Epidermal melanocyte (primary cell): Measurements from ENCODE around the gene RBM44.
A peak's percentile ranks its signal among the peaks of the same experiment; 100 is the strongest.
"Not testable (repeated sequence)": the region's sequence is repeated elsewhere in the genome, so short reads cannot be mapped to it uniquely, and the experiment has no call there.

Source experiments
- DNase-seq: peaks from one replicate; pipeline ENCODE4 v3.0.0; 2011; ENCODE audit warnings: low spot score; ENCODE audit not compliant: insufficient read length

The RBM44 gene

DNA sequence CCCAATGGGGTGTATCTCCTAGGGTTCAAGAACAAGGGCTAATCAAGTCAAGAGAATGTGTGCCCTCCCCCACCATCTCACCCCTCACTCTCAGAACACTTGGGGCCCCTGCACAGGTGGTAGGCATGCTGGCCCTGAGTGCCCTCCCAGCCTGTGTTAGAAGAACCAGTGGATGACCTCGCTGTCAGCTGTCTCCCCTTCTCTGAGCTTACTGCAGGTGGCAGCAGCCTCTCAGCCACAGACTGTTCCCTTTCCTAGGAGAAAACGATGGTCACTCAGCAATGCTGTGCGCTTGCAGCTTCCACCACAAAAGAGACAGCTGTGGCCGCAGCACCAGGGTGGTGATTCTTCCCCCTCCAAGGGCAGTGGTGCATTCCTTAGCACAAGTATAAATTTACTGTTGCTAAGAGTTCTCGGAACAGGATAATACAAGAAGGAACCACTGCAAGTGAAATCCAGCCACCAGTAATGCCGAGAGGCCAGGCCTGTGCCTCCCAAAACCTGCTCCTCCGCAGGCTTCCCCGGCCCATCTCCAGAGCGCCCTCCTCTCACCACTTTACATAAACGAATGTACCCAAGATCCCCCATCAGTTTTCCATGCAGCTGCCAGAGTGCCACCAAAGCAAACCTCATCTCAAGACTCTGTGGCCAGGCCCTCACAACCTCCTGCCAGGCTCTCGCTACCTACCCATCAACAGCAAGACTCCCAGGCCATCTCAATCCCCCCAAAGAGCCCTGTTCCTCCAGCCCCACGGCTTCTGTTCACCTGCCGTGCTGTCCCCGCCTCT lies 59.9 kb downstream of the RBM44 start:
- DNase-seq, result peak; percentile 90

DNA sequence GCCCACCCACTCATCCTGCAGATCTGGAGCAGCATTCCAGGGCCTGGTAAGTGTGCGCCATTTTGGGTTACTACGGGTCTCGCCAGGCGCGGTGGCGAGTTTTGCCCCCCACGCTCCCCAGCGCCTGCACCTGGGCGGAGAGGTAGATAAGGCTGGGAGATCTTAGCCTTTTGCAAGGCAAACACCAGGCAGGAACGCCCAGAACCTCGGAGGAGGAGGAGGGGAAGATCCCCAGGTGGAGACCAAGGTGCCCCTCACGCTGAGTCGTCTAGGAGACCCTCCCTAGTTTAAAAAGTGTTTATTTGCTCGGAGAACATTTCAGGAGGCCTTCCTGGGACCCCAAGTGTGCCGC lies 60.5 kb downstream of the RBM44 start:
- DNase-seq, result no peak

DNA sequence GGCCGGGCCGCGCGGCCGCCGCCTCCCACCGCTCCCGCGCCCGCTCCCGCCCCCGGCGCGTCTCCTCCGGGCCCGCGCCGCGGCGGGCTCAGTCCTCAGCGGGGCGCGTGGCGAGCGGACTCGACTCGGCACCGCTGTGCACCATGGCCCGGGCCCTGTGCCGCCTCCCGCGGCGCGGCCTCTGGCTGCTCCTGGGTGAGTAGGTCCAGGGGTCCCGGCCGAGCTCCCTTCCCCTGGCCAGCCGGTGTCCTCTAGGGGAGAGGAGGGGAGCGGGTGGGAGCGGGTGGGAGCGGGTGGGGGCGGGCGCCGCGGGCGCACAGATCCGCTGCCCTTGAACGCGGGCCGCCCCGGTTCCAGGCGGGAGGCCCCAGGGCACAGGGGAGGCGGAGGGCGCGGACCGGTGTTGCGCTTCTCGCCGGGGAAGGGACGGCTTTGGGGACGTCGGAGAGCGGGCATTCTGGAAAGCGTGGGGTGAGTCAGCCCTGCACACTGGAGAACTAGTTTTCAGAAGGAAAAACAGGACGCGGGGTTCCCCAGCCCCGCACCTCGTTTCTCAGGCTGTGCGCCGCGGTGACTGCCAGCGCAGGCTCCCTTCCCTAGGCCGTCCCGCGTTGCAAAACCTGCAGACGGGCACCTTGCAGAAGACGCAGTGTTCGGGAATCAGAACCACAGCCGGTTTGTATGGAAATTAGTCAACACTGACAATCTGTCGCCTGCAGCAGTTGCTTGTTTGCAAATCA lies 61.1 kb downstream of the RBM44 start, which contains the start of gene RAMP1:
Gene RAMP1, plus strand, starts transcription at position 91 of the 740 bp plus-strand sequence. Its CDS starts 53 bp downstream, at position 144.
- no peak for DNase-seq

DNA sequence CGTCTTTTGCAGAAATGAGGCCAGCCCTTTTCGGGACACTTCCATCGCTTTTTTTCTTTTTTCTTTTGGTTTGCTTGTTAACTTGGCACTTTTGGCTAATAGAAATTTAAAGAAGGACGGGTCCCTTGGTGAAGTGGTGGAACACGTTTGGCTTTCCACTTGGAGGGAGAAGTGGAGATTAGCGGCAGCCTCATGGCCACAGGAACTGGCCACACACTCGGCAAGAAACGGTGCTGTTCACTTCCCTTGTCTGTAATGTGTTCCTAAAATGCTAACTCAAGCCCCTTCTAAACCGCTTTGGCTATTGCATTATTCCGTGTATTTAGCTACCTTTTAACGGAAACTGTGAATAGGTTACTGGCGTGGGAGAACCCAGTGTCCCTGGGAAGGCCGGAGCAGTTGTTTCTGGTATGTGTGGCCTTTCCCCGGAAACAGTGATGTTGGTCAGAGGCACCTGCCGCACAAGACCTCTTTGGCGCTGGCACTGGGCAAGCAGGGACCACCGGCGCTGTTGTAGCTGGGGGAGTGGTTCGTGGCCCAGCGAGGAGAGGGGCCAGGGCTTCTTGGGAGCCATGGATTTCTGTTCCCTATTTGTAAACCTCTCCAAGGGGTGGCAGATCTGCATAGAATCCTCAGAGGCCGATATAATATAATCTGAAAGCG lies 61.8 kb downstream of the RBM44 start:
- DNase-seq, result no peak

DNA sequence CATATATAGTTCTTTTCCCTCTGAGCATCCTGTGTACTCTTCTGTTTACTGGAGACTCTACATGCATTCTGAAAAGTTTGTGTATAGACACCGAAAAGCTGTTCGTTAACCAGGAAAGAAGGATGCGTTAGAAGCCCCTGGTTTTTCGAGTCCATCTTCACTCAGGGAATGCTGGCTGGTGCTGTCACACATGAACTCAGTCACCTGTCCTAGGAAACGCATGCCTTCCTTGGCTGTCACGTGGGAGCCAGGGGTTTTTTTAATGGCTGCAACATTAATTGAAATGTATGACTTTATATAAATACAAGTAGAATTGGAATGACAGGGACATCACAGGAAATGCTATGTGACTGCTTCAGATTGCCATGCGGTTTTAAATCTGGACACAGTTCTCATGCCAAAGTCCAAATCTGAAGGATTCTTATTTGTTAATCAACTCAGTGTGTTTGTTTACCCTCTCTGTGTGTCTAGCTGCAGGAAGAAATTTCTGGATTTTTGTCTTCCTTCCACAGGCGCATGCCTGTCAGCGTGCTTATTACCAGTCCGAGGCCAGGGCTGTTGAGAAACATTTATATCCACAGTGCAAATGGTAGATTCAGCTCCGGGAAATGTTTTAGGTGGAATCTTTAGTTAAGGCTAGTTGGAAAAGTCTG lies 63.4 kb downstream of the RBM44 start:
- DNase-seq, result no peak

DNA sequence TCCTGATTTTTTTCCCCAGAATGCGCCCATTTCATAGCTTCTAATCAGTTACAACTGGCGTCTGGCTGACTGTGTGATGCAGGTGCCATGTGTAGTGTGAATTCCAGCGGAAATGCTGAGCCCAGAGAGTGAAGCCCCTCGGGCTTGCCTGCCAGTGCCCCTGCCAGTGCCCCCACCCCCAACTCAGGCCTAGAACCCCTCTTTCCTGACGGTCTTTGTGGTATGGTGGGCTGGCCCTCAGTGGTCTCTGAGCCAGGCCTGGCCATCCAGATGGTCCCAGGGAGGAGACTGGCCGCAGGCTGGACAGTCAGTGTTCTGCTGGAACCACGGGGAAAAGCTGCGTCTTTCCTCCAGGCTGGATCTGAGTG lies 63.9 kb downstream of the RBM44 start:
- no peak for DNase-seq

DNA sequence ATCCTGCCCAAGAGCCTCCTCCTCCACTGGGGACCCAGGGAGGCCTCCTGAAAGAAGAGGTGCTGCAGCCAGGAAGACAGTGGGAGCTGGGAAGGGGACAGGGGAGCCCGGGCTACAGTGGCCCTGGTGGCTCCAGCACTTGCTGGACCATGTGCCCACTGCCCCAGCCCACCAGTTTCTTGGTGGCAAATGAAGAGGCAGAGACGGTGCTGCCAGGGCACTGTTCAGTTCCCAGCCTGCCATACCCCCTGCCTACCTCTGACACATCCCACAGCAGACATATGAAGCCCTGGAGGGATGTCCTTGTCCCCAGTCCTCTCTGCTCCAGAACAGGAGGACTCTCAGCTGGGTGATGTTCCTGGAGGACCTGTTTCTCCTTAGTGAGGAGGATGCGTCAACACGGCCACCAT lies 64.5 kb downstream of the RBM44 start:
- DNase-seq, result no peak

DNA sequence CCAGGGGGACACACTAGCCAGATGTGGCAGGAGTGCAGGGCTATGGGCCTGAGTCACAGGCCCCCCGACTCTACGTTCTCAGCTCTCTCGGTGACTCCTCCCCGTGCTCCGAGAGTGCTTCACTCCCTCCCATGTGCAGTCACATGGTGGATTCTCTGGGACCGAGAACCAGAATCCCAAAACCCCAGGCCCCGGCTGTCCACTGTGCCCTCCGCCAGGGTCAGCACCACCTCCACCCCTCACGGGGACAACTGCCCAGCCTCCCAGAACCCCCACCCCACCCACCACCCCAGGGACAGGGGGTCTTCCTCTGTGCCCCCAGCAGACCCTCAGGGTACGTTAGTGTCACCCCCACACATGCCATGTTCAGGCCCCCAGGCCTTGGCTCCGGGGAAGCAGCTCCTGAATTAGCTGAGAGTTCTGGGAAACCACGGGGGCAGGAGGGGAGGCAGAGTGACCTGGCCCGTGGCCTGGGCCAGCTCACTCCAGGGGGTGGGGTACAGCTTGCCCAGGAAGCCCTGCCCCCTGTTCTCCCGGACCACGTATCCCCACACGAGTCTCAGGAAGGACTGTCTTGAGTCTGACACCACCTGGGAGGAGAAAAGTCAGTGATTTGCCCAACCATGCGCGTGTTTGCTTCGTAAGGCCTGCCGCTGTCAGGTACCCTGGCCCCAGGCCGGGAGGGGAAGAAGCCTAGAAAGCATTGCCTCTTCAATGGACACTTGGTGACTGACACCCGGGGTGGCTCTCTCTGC lies 65.3 kb downstream of the RBM44 start:
- no peak for DNase-seq

DNA sequence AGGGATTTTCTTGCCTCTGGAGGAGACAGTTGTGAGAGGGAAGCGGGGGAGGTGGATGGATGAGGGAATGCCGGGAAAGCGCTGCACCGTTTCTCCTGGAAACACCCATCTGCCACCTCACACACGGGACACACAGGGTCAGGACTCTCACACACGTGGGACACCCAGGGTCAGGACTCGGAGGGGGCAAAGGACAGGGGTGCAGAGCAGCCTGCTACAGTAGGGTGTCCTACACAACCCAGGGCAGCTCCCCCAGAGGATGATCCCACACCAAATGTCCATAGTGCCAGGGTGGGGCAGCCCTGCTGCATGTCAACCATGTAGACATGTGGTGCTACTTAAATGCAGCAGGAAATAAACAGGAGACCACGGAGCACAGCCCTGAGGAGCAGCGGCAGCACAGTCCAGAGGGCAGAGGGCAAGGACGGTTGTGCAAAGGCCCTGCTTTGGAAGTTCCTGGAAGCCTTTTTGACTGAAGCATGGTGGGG lies 65.9 kb downstream of the RBM44 start:
- DNase-seq, result peak; percentile 10

DNA sequence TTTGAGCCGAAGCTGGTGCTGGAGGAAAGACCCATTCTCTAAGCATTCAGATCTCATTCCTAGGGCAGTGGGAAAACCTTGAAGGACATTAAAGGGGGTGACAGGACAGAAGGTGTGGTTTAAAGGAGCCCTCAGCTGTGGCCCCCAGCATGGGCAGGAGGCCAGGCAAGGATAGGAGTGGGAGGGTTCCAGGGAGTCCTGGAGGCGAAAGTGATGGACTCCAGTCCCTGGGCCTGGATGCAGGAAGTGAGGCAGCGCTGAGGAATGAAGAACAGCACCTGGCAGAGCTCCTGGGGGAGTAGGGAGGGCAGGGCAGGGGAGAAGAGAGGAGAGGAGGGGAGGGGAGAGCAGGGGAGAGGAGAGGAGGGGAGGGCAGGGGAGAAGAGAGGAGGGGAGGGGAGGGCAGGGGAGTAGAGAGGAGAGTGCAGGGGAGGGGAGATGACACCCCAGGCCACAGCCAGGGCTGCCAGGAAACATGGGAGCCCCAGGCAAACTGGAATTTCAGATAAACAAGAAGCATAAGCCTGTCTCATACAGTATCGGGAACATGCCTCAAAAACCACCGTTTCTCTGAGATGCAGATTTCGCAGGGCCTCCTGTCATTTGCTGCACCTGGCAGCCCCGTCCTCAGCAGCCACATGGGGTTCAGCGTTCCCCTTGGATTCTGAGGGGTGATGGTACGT lies 66.5 kb downstream of the RBM44 start:
- DNase-seq, result peak; percentile 14

DNA sequence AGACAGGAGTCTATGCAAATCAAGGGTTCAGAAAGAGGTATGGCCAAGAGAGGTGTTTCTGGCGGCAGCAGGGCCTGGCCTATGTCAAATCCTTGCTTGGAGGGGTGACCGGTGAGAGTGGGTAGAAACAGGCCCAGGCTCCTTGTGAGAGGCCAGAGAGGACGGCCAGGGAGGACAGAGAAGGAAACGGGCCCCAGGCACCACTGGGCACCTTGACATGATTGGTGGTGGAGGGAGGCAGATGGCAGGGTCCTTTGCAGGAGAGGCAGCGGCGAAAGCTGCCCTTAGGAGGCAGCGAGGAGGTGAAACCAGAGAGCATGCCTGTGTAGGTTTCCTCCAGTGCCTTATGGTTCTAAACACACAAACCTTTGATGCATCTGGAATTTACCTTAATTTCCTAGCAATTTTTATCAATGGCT lies 67.1 kb downstream of the RBM44 start:
- DNase-seq, result peak; percentile 6

DNA sequence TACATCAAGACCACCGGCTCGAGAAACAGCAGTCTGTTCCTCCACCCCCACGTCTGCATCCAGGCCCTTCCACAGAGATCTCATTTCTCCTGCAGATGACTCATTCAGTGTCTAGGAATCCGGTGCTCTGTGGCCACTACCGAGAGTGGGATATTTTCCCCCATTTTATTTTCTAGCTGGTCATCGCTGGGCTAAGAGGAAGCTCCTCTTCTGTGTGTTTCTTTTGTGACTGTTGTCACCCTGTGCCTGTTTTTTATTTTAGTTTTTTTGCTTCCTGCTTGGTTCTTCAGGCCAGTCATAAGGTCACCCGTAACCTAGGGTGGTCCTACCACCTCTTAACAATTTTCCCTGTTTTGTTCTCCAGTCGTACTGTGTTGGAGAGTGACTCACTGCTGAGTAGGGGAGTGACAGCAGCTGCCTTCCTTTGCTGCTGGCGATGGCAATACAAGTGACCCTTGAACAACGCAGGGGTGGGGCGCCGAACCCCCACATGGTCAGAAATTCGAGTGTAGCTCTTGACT lies 67.6 kb downstream of the RBM44 start:
- DNase-seq, result peak; percentile 16

DNA sequence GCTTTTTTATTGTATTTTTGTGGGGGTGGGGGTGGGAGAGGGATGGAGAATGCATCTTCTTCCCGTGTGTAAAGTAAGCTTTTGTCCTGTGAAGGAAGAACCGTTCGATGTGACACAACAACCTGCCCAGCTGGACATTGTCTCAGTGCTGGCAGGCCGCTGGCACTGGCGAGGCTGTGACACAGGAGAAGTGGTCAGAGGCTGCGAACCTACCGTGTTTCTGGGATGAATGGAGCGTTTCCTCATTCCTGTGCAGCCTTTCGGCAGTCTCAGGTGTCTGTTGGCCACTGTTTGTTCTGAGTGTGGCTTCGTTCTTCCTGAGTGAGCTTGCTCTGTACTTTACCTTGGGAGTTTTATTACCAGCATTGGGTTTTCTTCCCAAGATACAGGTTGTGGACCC lies 68.9 kb downstream of the RBM44 start:
- DNase-seq, result peak; percentile 4

DNA sequence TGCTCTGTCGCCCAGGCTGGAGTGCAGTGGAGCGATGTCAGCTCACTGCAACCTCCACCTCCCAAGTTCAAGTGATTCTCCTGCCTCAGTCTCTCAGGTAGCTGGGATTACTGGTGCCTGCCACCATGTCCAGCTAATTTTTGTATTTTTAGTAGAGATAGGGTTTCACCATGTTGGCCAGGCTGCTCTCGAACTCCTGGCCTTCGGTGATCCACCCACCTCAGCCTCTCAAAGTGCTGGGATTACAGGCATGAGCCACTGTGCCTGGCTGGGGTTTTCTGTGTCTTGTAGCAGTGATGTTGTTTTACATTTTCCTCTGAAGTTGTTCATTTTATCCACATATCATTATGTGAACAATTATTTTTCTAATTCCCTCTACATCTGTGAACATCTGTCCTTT lies 69.5 kb downstream of the RBM44 start:
- DNase-seq, result not testable (repeated sequence)

DNA sequence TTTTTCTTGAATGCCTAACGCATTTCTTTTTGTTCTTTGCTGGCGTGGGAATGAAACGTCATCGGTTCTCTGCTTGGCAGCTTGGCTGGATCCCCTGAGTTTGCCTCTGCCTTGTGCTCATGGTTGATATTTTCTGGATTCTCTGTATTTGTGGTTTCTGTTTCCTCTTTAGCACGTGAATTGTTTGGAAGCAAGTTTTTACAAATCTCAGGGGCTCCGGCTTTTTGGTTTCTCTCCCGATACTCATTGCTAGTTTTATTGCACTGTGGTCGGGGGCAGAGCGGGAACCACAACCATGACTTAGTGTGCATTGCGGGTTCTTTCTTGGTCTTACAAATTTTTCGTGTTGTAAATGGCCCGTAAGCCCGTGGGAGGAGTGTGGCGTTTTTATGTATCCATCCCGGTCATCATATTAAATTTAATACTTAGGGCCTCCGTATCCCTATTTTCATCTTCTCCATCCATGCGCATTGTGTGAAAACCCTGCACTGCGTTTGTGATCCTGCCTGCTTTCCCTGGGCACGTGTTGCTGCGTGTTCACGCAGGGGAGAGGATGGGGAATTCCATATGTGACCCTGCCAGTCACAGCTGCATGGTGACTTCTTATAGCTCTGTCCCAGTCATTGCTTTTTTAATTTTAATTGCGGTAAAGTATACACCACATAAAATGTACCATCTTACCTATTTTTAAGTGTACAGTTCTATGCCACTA lies 70.2 kb downstream of the RBM44 start:
- DNase-seq, result no peak

DNA sequence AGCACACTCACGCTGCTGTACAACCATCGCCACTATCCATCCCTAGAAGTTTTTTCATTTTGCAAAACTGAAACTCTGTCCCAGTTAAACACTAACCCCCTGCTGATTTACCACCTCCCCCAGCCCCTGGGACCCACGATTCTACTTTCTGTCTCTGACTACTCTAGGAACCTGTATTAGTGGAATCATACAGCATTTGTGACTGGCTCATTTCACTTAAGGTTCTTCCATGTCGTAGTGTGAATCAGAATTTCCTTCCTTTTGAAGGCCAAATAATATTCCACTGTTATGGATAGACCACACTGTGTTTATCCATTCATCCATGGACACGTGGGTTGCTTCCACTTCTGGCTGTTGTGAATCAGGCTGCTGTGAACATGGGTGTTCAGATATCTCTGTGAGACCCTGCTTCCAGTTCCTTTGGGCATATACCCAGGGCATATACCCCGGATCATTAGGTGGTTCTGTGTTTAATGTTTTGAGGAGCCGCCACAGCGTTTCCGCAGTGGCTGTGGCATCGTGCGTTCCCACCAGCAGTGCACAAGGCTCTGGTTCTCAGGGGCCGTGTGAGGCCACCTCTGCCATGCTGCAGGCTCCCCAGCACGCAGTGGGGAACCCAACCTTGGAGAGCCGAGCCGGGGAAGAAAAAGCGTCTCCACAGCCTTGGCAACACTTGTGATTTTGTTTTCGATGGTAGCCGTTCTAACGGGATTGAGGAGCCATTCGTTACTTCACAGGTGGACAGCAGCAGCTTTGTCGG lies 70.9 kb downstream of the RBM44 start:
- DNase-seq, result no peak

DNA sequence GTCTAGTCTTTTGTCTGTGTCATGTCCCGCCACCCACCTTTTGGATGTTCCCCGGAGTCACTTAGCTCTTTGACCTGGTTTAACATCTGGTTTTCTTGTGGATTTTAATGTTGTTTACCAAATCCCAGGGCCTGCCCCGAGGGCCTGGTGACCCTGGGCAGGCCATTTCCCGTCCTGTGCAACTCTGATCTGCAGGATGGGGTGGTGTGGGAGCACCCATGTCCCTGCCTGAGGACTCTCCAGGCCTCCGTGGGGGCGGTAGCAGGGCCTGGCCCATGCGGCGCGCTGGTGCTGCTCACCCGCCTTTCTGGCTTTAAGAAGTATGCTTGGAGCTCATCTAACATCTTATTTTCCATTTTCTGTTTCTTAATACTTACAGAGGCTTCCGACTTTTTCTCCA lies 71.5 kb downstream of the RBM44 start:
- no peak for DNase-seq

DNA sequence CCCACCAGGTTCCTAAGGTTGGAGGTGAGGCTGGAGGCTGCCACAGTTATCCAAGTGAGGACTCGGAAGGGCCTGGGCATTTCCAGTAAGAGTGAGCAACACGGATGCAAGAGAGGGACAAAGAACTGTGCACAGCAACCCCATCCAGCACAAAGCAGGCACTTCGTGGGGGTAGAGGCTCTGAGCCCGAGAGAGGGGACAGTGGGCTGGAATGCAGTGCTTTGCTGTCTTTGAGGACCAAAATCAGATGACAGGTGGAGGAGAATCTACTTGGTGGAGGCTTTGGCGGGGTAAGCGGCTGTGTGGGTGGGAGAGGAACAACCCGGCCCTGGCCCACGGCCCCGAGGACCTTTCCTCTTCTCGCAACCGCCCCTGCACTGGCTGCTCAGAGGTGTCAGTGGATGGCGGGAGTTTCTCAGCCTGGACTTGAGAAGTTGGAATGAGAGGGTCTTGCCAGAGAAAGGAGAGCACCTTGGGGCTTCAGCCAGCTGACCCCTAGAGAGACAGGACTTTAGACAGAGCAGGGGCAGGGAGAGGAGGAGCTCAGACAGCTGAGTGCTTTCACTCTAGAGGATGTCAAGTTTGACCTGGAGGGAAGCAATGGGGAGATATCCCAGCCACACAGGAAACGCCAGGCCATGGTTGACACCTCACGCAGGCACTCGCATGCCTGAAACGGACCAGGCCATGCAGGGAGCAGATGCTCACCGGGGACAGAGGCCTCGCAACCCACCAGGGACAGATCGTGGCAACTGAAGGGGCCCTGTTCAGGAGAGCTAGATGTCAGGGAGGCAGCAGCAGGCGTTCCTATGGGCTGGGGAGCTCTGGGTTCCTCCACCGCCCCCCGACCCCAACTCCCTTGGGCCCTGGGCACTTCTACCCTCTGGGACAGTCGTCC lies 72.4 kb downstream of the RBM44 start:
- no peak for DNase-seq
